HG02938 (cell line): ENCODE measurements around the gene NKX1-1.
"Not testable (repeated sequence)": the region's sequence is repeated elsewhere in the genome, so short reads cannot be mapped to it uniquely, and the experiment has no call there.

Experiments
- ATAC-seq: cut with Tn5 transposase; IDR thresholded peaks from one replicate; pipeline ENCODE4 v1.9.1; 2021; ENCODE audit warnings: mild to moderate bottlenecking, moderate library complexity; ENCODE audit not compliant: unreplicated experiment

The NKX1-1 gene

GRCh38 chr4:1393866-1394265 is 12.4 kb downstream of the NKX1-1 start:
- no peak for ATAC-seq

DNA sequence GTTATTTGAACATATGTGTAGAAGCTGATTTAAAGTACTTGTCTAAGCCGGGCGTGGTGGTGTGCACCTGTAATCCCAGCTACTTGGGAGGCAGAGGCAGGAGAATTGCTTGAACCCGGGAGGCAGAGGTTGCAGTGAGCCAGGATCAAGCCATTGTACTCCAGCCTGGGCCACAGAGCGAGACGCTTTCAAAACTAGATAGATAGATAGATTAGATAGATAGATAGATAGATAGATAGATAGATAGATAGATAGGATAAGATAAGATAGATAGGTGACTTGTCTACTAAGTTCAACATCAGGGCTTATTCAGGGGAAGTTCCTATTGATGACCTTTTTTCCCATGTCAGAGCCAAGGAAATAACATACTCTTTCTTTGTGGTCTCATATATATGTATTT is 12.9 kb downstream of the NKX1-1 start:
- ATAC-seq, result not testable (repeated sequence)

GRCh38 chr4:1385373-1386340 is 20.6 kb downstream of the NKX1-1 start:
- no peak for ATAC-seq

DNA sequence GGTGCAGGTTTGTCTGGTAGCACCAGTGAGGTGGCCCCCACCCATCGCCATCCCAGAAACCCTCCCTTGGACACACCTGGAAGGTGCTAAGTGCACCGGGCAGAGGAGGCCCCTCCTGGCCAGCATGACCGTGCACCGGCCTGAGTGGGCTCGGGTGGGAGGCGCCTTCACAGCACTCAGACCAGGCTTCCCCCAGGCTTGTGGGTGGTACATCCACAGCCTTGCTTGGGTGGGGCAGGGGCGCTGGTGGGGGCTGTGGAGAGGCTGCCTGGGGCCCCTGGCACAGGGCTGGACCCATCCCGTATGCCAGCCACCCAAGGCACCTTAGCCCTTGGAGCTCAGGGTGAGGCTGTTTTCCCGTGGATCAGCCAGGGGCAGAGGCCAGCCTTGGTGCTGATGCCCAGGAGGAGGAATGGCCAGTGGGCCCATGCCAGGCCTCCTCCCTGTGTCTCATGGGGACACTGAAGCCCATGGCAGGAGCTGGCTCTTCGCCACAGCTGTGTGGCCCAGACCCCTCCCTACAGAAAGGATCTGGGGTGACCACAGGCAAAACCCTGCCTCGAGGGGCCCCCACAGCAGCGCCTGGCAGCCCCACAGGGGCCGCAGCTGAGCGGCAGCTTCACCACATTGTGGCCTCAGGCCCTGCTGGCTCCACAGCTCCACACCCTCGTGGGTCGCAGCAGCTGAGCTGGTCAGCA is 21.4 kb downstream of the NKX1-1 start:
- ATAC-seq, result no peak

DNA sequence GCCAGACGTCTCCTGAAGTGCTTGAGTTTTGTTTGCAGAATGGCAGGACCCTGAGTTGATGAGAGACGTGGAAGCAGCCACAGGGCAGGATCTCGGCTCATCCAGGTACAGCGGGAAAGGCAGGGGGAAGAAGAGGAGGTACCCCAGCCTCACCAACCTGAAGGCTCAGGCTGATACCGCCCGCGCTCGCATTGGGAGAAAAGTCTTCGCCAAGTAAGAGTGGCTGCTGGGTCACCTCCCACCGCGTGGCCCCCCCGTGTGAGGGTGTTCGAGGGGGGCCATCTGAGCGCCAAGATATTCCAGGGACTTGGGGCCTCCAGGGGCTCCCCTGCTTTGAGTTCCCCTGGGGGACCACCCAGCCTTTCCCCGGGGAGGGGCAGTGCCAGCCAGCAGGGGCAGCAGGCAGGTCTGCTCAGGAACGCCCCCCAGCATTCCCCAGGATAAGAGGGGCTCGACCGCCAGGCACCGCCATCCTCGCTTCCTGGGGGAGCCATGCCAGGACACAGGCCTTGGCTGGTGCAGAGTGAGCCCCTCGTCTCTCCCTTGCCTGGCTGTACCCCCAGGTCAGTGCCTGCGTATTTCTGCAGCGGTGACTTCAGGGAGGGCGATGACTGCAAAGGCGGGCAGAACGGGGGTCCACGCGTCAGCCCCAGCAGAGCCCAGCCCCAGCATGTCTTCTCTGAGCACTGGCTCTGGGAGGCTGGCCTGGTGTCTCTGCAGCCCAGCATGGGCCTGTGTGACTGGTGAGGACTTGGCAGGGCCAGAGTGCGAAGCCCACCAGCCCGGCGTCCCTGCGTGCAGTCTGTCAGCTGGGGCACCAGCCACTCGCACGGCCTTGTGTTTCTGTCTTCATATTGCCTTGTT is 22.3 kb downstream of the NKX1-1 start:
- ATAC-seq, result no peak

GRCh38 chr4:1382776-1383727 is 23.2 kb downstream of the NKX1-1 start:
- ATAC-seq, result no peak

- ATAC-seq, result no peak
Observed at GRCh38 chr4:1381944-1382541, 24.2 kb downstream of the NKX1-1 start.

DNA sequence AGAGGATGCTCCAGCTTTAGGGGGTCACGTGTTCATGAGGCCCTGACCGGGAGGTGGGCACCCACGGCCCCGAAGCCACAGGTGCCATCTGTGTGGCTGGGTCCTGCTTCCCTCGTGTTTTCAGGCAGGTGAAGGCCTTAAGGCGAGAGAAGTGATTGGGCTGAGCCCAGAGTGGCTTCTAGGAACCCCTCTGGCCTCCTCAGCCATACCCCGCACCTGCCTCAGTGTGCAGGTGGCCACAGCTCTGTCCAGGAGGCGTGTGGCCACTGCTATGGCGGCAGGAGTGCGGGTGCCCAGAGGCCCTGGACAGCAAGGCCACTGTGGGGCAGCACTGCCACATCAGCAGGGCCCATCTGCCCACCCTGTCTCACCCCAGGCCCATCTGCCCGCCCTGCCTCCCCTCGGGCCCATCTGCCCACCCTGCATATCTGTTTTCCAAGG is 25.0 kb downstream of the NKX1-1 start:
- no peak for ATAC-seq

- ATAC-seq, result no peak
Observed at GRCh38 chr4:1380368-1381151, 25.7 kb downstream of the NKX1-1 start.

DNA sequence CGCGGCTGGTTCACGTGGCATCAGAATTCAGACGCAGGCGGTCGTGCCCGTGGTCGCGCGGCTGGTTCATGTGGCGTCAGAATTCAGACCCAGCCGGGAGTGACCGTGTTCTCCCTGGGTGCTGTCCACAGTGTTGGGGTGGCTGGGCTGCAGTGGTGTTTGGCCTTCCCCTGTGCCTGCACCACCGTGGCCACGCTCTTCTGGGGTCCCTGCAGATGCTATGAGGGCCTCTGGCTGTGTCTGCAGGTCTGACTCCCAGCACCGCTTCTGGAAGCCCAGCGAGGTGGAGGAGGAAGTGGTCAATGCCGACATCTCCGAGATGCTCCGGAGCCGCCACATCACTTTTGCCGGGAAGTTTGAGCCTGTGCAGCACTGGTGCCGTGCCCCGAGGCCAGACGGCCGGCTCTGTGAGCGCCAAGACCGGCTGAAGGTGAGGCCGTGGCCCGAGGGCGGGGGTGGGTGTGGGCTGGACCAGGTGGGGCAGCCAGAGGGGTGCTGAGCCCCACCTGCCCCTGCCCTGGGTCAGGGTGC is 26.4 kb downstream of the NKX1-1 start:
- ATAC-seq, result no peak

DNA sequence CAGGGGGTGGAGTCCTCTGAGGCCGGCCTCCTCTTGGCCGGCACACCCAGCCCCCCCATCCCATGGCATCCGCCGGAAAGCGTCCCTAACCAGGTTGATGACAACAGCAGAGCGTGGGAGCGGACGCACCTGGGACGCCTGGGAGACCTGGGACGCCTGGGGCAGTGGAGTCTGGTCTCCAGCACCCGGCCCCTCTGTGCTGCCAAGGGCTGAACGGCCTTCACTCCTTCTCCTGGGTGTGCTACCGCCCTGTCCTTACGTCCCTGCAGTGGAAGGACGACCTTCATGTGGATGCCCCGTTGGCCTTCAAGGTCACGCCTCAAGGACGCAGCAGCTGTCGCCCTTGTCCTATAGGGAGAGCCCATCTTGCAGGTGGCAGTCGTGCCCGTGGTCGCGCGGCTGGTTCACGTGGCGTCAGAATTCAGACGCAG is 26.9 kb downstream of the NKX1-1 start:
- no peak for ATAC-seq

DNA sequence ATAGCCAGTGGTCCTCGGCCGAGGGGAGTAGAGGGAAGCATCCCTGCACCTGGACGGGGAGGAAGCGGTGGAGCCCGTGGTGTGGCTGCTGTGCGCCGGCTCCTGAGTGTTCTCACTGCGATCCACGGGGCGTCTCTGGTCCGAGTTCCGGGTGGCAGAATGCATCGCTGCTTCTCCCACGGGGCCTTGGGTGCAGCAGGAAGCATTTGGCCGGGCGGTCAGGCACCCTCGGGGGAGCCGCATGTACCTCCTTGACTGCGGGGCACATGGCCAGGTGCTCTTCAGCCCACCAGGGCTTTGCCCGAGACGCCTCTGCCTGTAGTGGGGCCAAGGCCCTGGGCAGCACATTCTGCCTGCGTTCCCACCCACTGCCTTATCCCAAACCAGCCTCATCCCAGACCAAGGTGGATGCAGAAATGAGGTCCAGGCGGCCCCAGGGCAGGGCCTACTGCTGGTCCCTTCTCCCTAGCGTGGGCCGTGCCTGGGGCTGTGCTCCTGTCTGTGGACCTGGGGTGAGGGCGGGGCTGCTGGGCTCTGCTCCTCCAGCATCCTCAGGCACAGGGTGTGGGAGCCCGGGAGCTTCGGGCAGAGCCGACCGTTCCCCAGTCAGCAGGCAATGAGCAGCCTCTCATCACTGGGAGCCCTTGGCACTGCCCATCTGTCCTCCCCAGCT is 27.5 kb downstream of the NKX1-1 start:
- no peak for ATAC-seq

GRCh38 chr4:1377606-1378261 is 28.5 kb downstream of the NKX1-1 start:
- no peak for ATAC-seq

- no peak for ATAC-seq
Observed at GRCh38 chr4:1376841-1377605, 29.2 kb downstream of the NKX1-1 start.

DNA sequence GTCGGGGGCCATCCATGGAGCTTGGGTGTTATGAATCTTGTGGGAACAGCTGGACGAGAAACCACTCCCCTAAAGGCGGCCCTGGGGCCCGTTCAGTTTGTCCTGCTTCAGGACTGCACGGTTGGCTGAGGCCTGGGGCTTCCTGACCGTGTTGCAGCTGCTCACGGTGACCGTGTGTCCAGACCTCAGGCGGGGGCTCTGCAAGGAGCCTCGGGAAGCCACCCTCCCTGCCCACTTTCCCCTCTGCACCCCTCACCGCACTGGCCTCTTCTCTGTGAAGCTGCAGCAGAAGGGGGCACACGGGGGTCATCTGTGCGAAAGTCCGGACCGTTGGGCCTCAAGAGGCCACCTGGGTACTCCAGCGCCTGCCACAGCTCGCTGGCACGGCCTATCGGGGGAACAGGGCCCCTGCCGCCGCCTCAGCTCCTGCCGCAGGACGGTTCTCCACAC is 29.8 kb downstream of the NKX1-1 start:
- no peak for ATAC-seq

- no peak for ATAC-seq
Observed at GRCh38 chr4:1375761-1376322, 30.4 kb downstream of the NKX1-1 start.
